HEK293 (cell line): Measurements from ENCODE around the gene UBXN6.
A peak's percentile ranks its signal among the peaks of the same experiment; 100 is the strongest.

Source experiments
- CTCF ChIA-PET: fragments of 350-600 bp; formaldehyde crosslinking; extraction: SDS; loops from one replicate; lab custom pipeline; 2021; ENCODE audit warnings: antibody characterized with exemption; lab: Yijun Ruan, JAX
- POLR2A ChIA-PET: fragments of 300-600 bp; formaldehyde crosslinking; extraction: SDS; loops from one replicate; lab custom pipeline; 2020; ENCODE audit warnings: antibody characterized with exemption, inconsistent platforms; lab: Yijun Ruan, JAX
- H3K27ac ChIP-seq: fragments of 200-500 bp; sonication (Bioruptor generic); 2 replicates; pipeline ENCODE4 v1.5.1; 2014; ENCODE audit warnings: low read depth, low read length, control low read depth, inconsistent platforms; ENCODE audit errors: extremely low read depth
- H3K36me3 ChIP-seq, 2 experiments: fragments of 200-500 bp in 1 of 2; sonication (Bioruptor generic) in 1 of 2; 1 replicate in 1 of 2; 2 replicates in 1 of 2; pipeline ENCODE4 v1.5.1; 2014 to 2017; ENCODE audit warnings: inconsistent platforms in 2 of 2, low read length in 2 of 2; ENCODE audit not compliant: control insufficient read depth in 2 of 2, insufficient read depth in 1 of 2
- H3K4me1 ChIP-seq: fragments of 200-500 bp; sonication (Bioruptor generic); 2 replicates; pipeline ENCODE4 v1.5.1; 2014; ENCODE audit warnings: mild to moderate bottlenecking, low read length, inconsistent platforms; ENCODE audit not compliant: control insufficient read depth, insufficient read depth
- H3K4me3 ChIP-seq: 2 replicates; pipeline ENCODE4 v1.5.1; 2011; ENCODE audit warnings: low read depth, mild to moderate bottlenecking, control low read depth, low read length, moderate library complexity
- H3K9me3 ChIP-seq: fragments of 200-500 bp; sonication (Bioruptor generic); 2 replicates; pipeline ENCODE4 v1.5.1; 2014; ENCODE audit warnings: low read depth, low read length, inconsistent platforms; ENCODE audit not compliant: control insufficient read depth, insufficient read depth
- GLIS1 ChIP-seq: fragments of 450-650 bp; formaldehyde crosslinking; IDR thresholded peaks from 2 replicates; pipeline ENCODE4 v1.5.1; 2016; ENCODE audit warnings: missing biosample characterization, missing genetic modification characterization
- GLIS2 ChIP-seq: fragments of 450-650 bp; formaldehyde crosslinking; IDR thresholded peaks from 2 replicates; pipeline ENCODE4 v1.5.1; 2016; ENCODE audit warnings: missing biosample characterization, missing genetic modification characterization
- KLF1 ChIP-seq: fragments of 450-650 bp; formaldehyde crosslinking; IDR thresholded peaks from 2 replicates; pipeline ENCODE4 v1.5.1; 2016; ENCODE audit warnings: missing biosample characterization, missing genetic modification characterization
- KLF10 ChIP-seq: fragments of 450-650 bp; IDR thresholded peaks from 2 replicates; pipeline ENCODE4 v1.5.1; 2018; ENCODE audit warnings: missing biosample characterization, mild to moderate bottlenecking, missing genetic modification characterization
- KLF9 ChIP-seq: fragments of 450-650 bp; formaldehyde crosslinking; IDR thresholded peaks from 2 replicates; pipeline ENCODE4 v1.5.1; 2016; ENCODE audit warnings: missing biosample characterization, missing genetic modification characterization, low read depth
- ZFHX2 ChIP-seq: fragments of 450-650 bp; formaldehyde crosslinking; conservative IDR thresholded peaks from 2 replicates; pipeline ENCODE4 v1.5.1; 2016; ENCODE audit warnings: missing biosample characterization, missing genetic modification characterization
- ZIC2 ChIP-seq: fragments of 450-650 bp; formaldehyde crosslinking; IDR thresholded peaks from 2 replicates; pipeline ENCODE4 v1.5.1; 2016; ENCODE audit warnings: missing biosample characterization, missing genetic modification characterization
- ZNF112 ChIP-seq: fragments of 450-650 bp; formaldehyde crosslinking; IDR thresholded peaks from 2 replicates; pipeline ENCODE4 v1.5.0; 2017; ENCODE audit warnings: missing biosample characterization, missing genetic modification characterization
- ZNF133 ChIP-seq: fragments of 450-650 bp; formaldehyde crosslinking; IDR thresholded peaks from 2 replicates; pipeline ENCODE4 v1.5.1; 2016; ENCODE audit warnings: missing biosample characterization, missing genetic modification characterization
- ZNF140 ChIP-seq: fragments of 450-650 bp; formaldehyde crosslinking; IDR thresholded peaks from 2 replicates; pipeline ENCODE4 v1.5.1; 2016; ENCODE audit warnings: missing biosample characterization, missing genetic modification characterization
- ZNF155 ChIP-seq: fragments of 450-650 bp; formaldehyde crosslinking; IDR thresholded peaks from 2 replicates; pipeline ENCODE4 v1.5.1; 2016; ENCODE audit warnings: missing biosample characterization, missing genetic modification characterization
- ZNF16 ChIP-seq: fragments of 450-650 bp; formaldehyde crosslinking; IDR thresholded peaks from 2 replicates; pipeline ENCODE4 v1.5.1; 2016; ENCODE audit warnings: low read depth, missing biosample characterization, missing genetic modification characterization
- ZNF175 ChIP-seq: fragments of 450-650 bp; formaldehyde crosslinking; IDR thresholded peaks from 2 replicates; pipeline ENCODE4 v1.5.1; 2016; ENCODE audit warnings: missing biosample characterization, missing genetic modification characterization
- ZNF223 ChIP-seq: fragments of 450-650 bp; formaldehyde crosslinking; IDR thresholded peaks from 2 replicates; pipeline ENCODE4 v1.5.1; 2016; ENCODE audit warnings: missing biosample characterization, missing genetic modification characterization
- ZNF23 ChIP-seq: fragments of 450-650 bp; formaldehyde crosslinking; IDR thresholded peaks from 2 replicates; pipeline ENCODE4 v1.5.1; 2016; ENCODE audit warnings: missing biosample characterization, missing genetic modification characterization, borderline replicate concordance
- ZNF266 ChIP-seq: fragments of 450-650 bp; formaldehyde crosslinking; IDR thresholded peaks from 2 replicates; pipeline ENCODE4 v1.5.1; 2016; ENCODE audit warnings: missing biosample characterization, missing genetic modification characterization, low read depth
- ZNF530 ChIP-seq: fragments of 450-650 bp; formaldehyde crosslinking; IDR thresholded peaks from 2 replicates; pipeline ENCODE4 v1.5.1; 2016; ENCODE audit warnings: low read depth, missing biosample characterization, missing genetic modification characterization
- ZNF558 ChIP-seq: fragments of 450-650 bp; formaldehyde crosslinking; IDR thresholded peaks from 2 replicates; pipeline ENCODE4 v1.5.1; 2016; ENCODE audit warnings: missing biosample characterization, missing genetic modification characterization
- ZNF560 ChIP-seq: fragments of 450-650 bp; formaldehyde crosslinking; IDR thresholded peaks from 2 replicates; pipeline ENCODE4 v1.5.1; 2017; ENCODE audit warnings: missing biosample characterization, missing genetic modification characterization, borderline replicate concordance
- ZNF621 ChIP-seq: fragments of 450-650 bp; formaldehyde crosslinking; IDR thresholded peaks from 2 replicates; pipeline ENCODE4 v1.5.1; 2017; ENCODE audit warnings: missing biosample characterization, missing genetic modification characterization
- ZNF624 ChIP-seq: fragments of 450-650 bp; formaldehyde crosslinking; IDR thresholded peaks from 2 replicates; pipeline ENCODE4 v1.5.1; 2017; ENCODE audit warnings: missing biosample characterization, missing genetic modification characterization
- TF ChIP-seq, protein P1 (sequence below): fragments of 450-650 bp; formaldehyde crosslinking; IDR thresholded peaks from 2 replicates; pipeline ENCODE4 v1.5.1; 2016; ENCODE audit warnings: missing biosample characterization, missing genetic modification characterization
- TF ChIP-seq, protein P2 (sequence below): fragments of 450-650 bp; IDR thresholded peaks from 2 replicates; pipeline ENCODE4 v1.5.1; 2018; ENCODE audit warnings: missing biosample characterization, mild to moderate bottlenecking, missing genetic modification characterization
- TF ChIP-seq, protein P3 (sequence below): fragments of 450-650 bp; formaldehyde crosslinking; IDR thresholded peaks from 2 replicates; pipeline ENCODE4 v1.5.1; 2016; ENCODE audit warnings: missing biosample characterization, missing genetic modification characterization
- TF ChIP-seq, protein P4 (sequence below): fragments of 450-650 bp; formaldehyde crosslinking; IDR thresholded peaks from 2 replicates; pipeline ENCODE4 v1.5.1; 2016; ENCODE audit warnings: missing biosample characterization, missing genetic modification characterization
- TF ChIP-seq, protein P5 (sequence below): fragments of 450-650 bp; formaldehyde crosslinking; IDR thresholded peaks from 2 replicates; pipeline ENCODE4 v1.5.1; 2016; ENCODE audit warnings: missing biosample characterization, missing genetic modification characterization, low read depth

UBXN6 gene

DNA sequence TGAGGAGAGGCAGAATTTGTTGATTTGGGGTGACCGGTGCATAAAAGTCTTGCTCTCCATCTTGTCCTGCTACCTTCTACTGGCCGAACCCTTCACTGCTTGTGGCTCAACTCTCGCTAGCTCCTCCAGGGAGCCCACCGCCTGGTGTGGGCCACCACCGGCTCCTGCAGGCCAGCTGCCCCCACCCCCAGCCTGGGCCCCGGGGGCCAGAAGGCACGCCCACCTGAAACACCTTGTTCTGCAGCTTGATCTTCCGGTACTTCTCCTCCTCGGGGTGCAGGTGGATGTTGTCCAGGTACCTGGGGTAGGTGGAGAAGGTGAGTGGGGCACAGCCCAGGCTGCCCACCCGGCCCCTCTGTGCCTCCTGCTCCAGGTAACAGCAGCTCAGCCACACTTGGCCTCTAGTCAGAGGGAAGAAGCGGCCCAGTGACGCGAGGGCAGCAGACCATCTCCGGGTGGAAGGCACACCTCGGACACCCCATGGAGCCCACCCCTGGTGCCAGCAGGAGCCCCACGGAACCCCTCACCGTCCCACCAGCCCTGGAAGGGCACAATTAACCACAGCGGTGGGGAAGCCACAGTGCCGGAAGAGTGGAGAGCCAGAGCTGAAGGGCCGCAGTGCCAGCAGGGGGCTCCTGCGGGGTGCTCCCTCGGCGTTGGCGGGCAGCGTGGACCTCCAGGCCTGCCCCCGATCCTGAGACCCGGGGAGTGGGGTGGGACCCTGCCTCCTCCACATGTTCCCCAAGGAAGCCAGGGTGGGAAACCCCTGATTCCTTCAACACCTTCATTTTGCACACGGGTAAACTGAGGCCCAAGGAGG is 10.1 kb downstream of the UBXN6 start:
- Histone ChIP-seq H3K27ac (no peak overlapping the region), H3K36me3 (peaks cover 21 to 93% of the 10 kb centered on the region in 2 experiments), H3K9me3 (no peaks in the 10 kb centered on the region), H3K4me1 (no peaks in the 10 kb centered on the region), H3K4me3 (no peak overlapping the region)
- CTCF ChIA-PET = no interaction called here
- POLR2A ChIA-PET = interaction anchor here (1.0 kb wide), 1 partner anchor 25 kb away, joined by 3 read pairs; the partner anchor contains the start of gene HDGFL2
- TF ChIP-seq ZNF558 (tag by site-specific recombination) = no peak
- TF ChIP-seq ZNF133 (tag by site-specific recombination) = no peak
- TF ChIP-seq ZIC2 = peak; percentile 49
- TF ChIP-seq ZNF266 (tag by site-specific recombination) = no peak
- TF ChIP-seq ZNF155 = no peak
- TF ChIP-seq, protein P1, sequence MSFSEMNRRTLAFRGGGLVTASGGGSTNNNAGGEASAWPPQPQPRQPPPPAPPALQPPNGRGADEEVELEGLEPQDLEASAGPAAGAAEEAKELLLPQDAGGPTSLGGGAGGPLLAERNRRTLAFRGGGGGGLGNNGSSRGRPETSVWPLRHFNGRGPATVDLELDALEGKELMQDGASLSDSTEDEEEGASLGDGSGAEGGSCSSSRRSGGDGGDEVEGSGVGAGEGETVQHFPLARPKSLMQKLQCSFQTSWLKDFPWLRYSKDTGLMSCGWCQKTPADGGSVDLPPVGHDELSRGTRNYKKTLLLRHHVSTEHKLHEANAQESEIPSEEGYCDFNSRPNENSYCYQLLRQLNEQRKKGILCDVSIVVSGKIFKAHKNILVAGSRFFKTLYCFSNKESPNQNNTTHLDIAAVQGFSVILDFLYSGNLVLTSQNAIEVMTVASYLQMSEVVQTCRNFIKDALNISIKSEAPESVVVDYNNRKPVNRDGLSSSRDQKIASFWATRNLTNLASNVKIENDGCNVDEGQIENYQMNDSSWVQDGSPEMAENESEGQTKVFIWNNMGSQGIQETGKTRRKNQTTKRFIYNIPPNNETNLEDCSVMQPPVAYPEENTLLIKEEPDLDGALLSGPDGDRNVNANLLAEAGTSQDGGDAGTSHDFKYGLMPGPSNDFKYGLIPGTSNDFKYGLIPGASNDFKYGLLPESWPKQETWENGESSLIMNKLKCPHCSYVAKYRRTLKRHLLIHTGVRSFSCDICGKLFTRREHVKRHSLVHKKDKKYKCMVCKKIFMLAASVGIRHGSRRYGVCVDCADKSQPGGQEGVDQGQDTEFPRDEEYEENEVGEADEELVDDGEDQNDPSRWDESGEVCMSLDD (tag by site-specific recombination) = no peak
- no peak for TF ChIP-seq ZNF560 (tag by site-specific recombination)
- TF ChIP-seq ZNF223 (tag by site-specific recombination) = no peak
- TF ChIP-seq ZNF140 (tag by site-specific recombination) = no peak
- TF ChIP-seq ZNF16 = no peak
- TF ChIP-seq KLF1 (tag by site-specific recombination) = no peak
- peak; percentile 60 for TF ChIP-seq KLF9 (tag by site-specific recombination)

DNA sequence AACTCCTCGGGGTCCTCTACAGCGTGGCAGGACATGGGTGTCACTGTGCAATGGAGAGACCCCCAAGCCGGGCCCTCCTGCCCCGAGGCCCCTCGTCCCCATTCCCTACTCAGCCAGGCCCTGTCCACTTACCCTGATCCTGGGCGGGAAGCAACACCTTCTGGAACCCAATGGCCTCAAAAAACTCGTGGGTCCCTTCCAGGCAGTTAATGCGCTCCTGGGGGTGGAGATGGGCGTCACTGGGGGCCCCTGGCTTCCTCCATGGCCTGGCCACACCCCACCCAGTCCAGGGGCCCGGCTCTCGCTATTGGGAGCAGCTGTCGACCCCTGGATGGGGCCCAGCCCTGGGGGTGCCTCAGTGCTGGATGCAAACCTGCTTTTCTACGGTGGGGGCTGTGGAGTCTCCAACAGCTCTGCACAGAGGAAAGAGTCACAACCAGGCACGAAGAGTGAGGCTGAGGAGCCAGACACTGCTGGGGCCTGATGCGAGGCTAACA is 10.8 kb downstream of the UBXN6 start:
- no peaks in the 10 kb centered on the region for H3K4me1 ChIP-seq
- H3K27ac ChIP-seq = no peak overlapping the region
- POLR2A ChIA-PET = interaction anchor here (1.0 kb wide), 1 partner anchor 26 kb away, joined by 3 read pairs; the partner anchor contains the start of gene HDGFL2
- no peaks in the 10 kb centered on the region for H3K9me3 ChIP-seq
- H3K4me3 ChIP-seq = no peak overlapping the region
- peaks cover 18 to 95% of the 10 kb centered on the region in 2 experiments for H3K36me3 ChIP-seq
- CTCF ChIA-PET = no interaction called here
- no peak for TF ChIP-seq ZNF175 (tag by site-specific recombination)
- no peak for TF ChIP-seq ZNF530 (tag by site-specific recombination)
- no peak for TF ChIP-seq ZNF624 (tag by site-specific recombination)
- TF ChIP-seq, protein P2, sequence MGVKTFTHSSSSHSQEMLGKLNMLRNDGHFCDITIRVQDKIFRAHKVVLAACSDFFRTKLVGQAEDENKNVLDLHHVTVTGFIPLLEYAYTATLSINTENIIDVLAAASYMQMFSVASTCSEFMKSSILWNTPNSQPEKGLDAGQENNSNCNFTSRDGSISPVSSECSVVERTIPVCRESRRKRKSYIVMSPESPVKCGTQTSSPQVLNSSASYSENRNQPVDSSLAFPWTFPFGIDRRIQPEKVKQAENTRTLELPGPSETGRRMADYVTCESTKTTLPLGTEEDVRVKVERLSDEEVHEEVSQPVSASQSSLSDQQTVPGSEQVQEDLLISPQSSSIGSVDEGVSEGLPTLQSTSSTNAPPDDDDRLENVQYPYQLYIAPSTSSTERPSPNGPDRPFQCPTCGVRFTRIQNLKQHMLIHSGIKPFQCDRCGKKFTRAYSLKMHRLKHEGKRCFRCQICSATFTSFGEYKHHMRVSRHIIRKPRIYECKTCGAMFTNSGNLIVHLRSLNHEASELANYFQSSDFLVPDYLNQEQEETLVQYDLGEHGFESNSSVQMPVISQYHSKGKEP (tag by site-specific recombination) = no peak
- TF ChIP-seq ZNF112 = no peak
- no peak for TF ChIP-seq ZNF23
- TF ChIP-seq KLF10 (tag by site-specific recombination) = no peak
- TF ChIP-seq, protein P3, sequence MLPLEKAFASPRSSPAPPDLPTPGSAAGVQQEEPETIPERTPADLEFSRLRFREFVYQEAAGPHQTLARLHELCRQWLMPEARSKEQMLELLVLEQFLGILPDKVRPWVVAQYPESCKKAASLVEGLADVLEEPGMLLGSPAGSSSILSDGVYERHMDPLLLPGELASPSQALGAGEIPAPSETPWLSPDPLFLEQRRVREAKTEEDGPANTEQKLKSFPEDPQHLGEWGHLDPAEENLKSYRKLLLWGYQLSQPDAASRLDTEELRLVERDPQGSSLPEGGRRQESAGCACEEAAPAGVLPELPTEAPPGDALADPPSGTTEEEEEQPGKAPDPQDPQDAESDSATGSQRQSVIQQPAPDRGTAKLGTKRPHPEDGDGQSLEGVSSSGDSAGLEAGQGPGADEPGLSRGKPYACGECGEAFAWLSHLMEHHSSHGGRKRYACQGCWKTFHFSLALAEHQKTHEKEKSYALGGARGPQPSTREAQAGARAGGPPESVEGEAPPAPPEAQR (tag by site-specific recombination) = no peak
- no peak for TF ChIP-seq ZFHX2
- peak; percentile 13 for TF ChIP-seq GLIS2 (tag by site-specific recombination)
- peak; percentile 53 for TF ChIP-seq GLIS1 (tag by site-specific recombination)
- TF ChIP-seq, protein P4, sequence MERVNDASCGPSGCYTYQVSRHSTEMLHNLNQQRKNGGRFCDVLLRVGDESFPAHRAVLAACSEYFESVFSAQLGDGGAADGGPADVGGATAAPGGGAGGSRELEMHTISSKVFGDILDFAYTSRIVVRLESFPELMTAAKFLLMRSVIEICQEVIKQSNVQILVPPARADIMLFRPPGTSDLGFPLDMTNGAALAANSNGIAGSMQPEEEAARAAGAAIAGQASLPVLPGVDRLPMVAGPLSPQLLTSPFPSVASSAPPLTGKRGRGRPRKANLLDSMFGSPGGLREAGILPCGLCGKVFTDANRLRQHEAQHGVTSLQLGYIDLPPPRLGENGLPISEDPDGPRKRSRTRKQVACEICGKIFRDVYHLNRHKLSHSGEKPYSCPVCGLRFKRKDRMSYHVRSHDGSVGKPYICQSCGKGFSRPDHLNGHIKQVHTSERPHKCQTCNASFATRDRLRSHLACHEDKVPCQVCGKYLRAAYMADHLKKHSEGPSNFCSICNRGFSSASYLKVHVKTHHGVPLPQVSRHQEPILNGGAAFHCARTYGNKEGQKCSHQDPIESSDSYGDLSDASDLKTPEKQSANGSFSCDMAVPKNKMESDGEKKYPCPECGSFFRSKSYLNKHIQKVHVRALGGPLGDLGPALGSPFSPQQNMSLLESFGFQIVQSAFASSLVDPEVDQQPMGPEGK = peak; percentile 11; the same call in 1 of the 2 replicates
- TF ChIP-seq, protein P5, sequence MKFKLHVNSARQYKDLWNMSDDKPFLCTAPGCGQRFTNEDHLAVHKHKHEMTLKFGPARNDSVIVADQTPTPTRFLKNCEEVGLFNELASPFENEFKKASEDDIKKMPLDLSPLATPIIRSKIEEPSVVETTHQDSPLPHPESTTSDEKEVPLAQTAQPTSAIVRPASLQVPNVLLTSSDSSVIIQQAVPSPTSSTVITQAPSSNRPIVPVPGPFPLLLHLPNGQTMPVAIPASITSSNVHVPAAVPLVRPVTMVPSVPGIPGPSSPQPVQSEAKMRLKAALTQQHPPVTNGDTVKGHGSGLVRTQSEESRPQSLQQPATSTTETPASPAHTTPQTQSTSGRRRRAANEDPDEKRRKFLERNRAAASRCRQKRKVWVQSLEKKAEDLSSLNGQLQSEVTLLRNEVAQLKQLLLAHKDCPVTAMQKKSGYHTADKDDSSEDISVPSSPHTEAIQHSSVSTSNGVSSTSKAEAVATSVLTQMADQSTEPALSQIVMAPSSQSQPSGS = no peak
- TF ChIP-seq ZNF621 = no peak
